B cell (primary cell): Measurements from ENCODE around the gene PLEKHG4B.

Experiments
- EZH2 ChIP-seq: IDR thresholded peaks from 2 replicates; pipeline ENCODE4 v1.6.1; 2012; ENCODE audit warnings: borderline replicate concordance, low read depth, mild to moderate bottlenecking, moderate library complexity, low read length; ENCODE audit not compliant: insufficient read depth, poor library complexity, severe bottlenecking
- TF ChIP-seq, protein P1 (sequence below): fragments of 200-600 bp; IDR thresholded peaks from one replicate; pipeline ENCODE4 v1.8.0; 2022; ENCODE audit warnings: antibody characterized with exemption, mild to moderate bottlenecking

DNA sequence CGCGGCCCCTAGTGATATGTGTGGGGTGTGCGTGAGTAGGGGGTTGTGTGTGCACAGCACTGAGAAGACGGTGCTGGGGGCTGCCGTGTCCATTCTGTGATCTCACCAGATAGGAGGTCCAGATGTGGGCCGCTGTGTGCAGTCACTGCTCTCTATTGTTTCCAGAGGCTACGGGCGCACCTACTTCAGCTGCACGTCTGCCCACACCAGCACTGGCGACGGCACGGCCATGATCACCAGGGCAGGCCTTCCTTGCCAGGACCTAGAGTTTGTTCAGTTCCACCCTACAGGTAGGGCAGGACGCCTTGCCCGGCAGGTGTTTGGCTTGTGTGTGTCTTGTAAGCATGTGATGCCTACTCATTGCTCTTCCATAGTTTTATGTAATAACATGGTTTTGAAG lies 138.7 kb downstream of the PLEKHG4B start:
- TF ChIP-seq, protein P1, sequence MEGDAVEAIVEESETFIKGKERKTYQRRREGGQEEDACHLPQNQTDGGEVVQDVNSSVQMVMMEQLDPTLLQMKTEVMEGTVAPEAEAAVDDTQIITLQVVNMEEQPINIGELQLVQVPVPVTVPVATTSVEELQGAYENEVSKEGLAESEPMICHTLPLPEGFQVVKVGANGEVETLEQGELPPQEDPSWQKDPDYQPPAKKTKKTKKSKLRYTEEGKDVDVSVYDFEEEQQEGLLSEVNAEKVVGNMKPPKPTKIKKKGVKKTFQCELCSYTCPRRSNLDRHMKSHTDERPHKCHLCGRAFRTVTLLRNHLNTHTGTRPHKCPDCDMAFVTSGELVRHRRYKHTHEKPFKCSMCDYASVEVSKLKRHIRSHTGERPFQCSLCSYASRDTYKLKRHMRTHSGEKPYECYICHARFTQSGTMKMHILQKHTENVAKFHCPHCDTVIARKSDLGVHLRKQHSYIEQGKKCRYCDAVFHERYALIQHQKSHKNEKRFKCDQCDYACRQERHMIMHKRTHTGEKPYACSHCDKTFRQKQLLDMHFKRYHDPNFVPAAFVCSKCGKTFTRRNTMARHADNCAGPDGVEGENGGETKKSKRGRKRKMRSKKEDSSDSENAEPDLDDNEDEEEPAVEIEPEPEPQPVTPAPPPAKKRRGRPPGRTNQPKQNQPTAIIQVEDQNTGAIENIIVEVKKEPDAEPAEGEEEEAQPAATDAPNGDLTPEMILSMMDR, result no peak
- TF ChIP-seq EZH2, result no peak
